GM12878 (cell line): ENCODE results near the gene ACTMAP. TPM values are rescaled to one million over a fixed set of nuclear protein-coding genes. Genes with fewer than 3 reads are reported as not detected.

Source experiments
- ATAC-seq: fragments of 200-7000 bp; cut with Tn5 transposase; 3 replicates; pipeline ENCODE4 v1.9.1; 2020; ENCODE audit warnings: mild to moderate bottlenecking, moderate library complexity
- BruUV-seq: library from RNA; stranded (reverse); fragments of 400-500 nt; replicated peaks from 2 replicates; lab custom pipeline; 2021; lab: Mats Ljungman, UMichigan
- CTCF ChIA-PET: fragments of 300-600 bp; sonication (Branson Sonifier 250); formaldehyde crosslinking; extraction: SDS; loops from one replicate; lab custom pipeline; 2021; ENCODE audit warnings: inconsistent platforms; lab: Yijun Ruan, JAX
- POLR2A ChIA-PET: fragments of 350-600 bp; formaldehyde crosslinking; extraction: SDS; loops from one replicate; lab custom pipeline; 2021; ENCODE audit warnings: inconsistent platforms; lab: Charles Lee
- RAD21 ChIA-PET: fragments of 300-600 bp; sonication (Branson Sonifier 250); formaldehyde crosslinking; loops from one replicate; lab custom pipeline; 2023; ENCODE audit warnings: antibody characterized with exemption; ENCODE audit not compliant: unreplicated experiment; lab: Charles Lee
- SMC1A ChIA-PET: fragments of 300-600 bp; sonication (Branson Sonifier 250); formaldehyde crosslinking; loops from one replicate; lab custom pipeline; 2023; ENCODE audit not compliant: unreplicated experiment, uncharacterized antibody; lab: Charles Lee
- DNase-seq: peaks from one replicate; pipeline ENCODE4 v3.0.0-alpha.2; 2011; ENCODE audit warnings: low read depth, low spot score
- FAIRE-seq: peaks from 3 replicates; lab custom pipeline; 2011; peaks lifted over from hg19 to GRCh38; lab: Jason Lieb, UNC
- H2AFZ ChIP-seq: 2 replicates; pipeline ENCODE4 v1.6.0; 2011; ENCODE audit warnings: low read depth, low read length, control low read depth; ENCODE audit not compliant: control insufficient read depth
- H3K27ac ChIP-seq: 2 replicates; pipeline ENCODE4 v1.5.1; 2011; ENCODE audit warnings: control low read depth; ENCODE audit not compliant: control insufficient read depth, insufficient read depth
- H3K27me3 ChIP-seq, 2 experiments: replicated peaks in 1 of 2; 2 replicates each; pipeline versions ENCODE4 v1.6.0 to v1.6.1; 2011; ENCODE audit warnings: low read length in 1 of 2; ENCODE audit not compliant: control insufficient read depth in 2 of 2, insufficient read depth in 2 of 2
- H3K36me3 ChIP-seq, 2 experiments: 2 replicates each; pipeline ENCODE4 v1.5.1; 2011; ENCODE audit warnings: low read length in 1 of 2; ENCODE audit not compliant: control insufficient read depth in 2 of 2, insufficient read depth in 2 of 2
- H3K4me1 ChIP-seq: 2 replicates; pipeline ENCODE4 v1.6.1; 2011; ENCODE audit warnings: mild to moderate bottlenecking, low read length, moderate library complexity, mixed read lengths; ENCODE audit not compliant: control insufficient read depth, insufficient read depth
- H3K4me2 ChIP-seq: 2 replicates; pipeline ENCODE4 v1.6.0; 2011; ENCODE audit warnings: control low read depth; ENCODE audit not compliant: control insufficient read depth, insufficient read depth
- H3K4me3 ChIP-seq: fragments of 200-600 bp; sonication (generic); 2 replicates; pipeline ENCODE4 v1.5.1; 2016
- H3K79me2 ChIP-seq: 2 replicates; pipeline ENCODE4 v1.6.0; 2011; ENCODE audit warnings: low read length; ENCODE audit not compliant: control insufficient read depth, insufficient read depth
- H3K9ac ChIP-seq: 2 replicates; pipeline ENCODE4 v1.8.0; 2011; ENCODE audit warnings: low read length, control low read depth, mixed read lengths; ENCODE audit not compliant: control insufficient read depth, insufficient read depth
- H3K9me3 ChIP-seq: replicated peaks from 3 replicates; pipeline ENCODE4 v1.5.1; 2011; ENCODE audit warnings: mild to moderate bottlenecking, low read length; ENCODE audit not compliant: control insufficient read depth, insufficient read depth
- H4K20me1 ChIP-seq: 2 replicates; pipeline ENCODE4 v1.6.0; 2011; ENCODE audit not compliant: control insufficient read depth, insufficient read depth
- BCL3 ChIP-seq: IDR thresholded peaks from 2 replicates; pipeline ENCODE4 v1.6.1; 2011; ENCODE audit warnings: borderline replicate concordance, low read depth, mild to moderate bottlenecking, moderate library complexity, low read length; ENCODE audit not compliant: insufficient read depth, poor library complexity, severe bottlenecking
- EP300 ChIP-seq, 2 experiments: fragments of 150-350 bp in 1 of 2; IDR thresholded peaks; 2 replicates each; pipeline ENCODE4 v1.6.1; 2011 to 2012; ENCODE audit warnings: low read depth in 2 of 2, low read length in 2 of 2, borderline replicate concordance in 1 of 2, improper control_type of control experiment in 1 of 2, inconsistent platforms in 1 of 2; ENCODE audit not compliant: control insufficient read depth in 1 of 2
- ESRRA ChIP-seq: IDR thresholded peaks from 2 replicates; pipeline ENCODE4 v1.6.1; 2012; ENCODE audit warnings: mild to moderate bottlenecking, low read length, improper control_type of control experiment
- KDM1A ChIP-seq: fragments of 200-600 bp; sonication (generic); IDR thresholded peaks from 2 replicates; pipeline ENCODE4 v1.6.1; 2016; ENCODE audit warnings: borderline replicate concordance
- KLF5 ChIP-seq: fragments of 450-650 bp; IDR thresholded peaks from 2 replicates; pipeline ENCODE4 v1.6.1; 2014; ENCODE audit warnings: mild to moderate bottlenecking; ENCODE audit not compliant: partially characterized antibody
- POLR2A ChIP-seq: IDR thresholded peaks from 2 replicates; pipeline ENCODE4 v1.6.1; 2011; ENCODE audit warnings: low read depth, mild to moderate bottlenecking, low read length
- POLR2AphosphoS2 ChIP-seq: IDR thresholded peaks from 2 replicates; pipeline ENCODE4 v1.6.1; 2011; ENCODE audit warnings: low read depth, mild to moderate bottlenecking, low read length, improper control_type of control experiment, moderate library complexity
- RFX5 ChIP-seq: IDR thresholded peaks from 2 replicates; pipeline ENCODE4 v1.6.1; 2011; ENCODE audit warnings: low read depth, low read length, improper control_type of control experiment
- SMAD1 ChIP-seq: fragments of 450-650 bp; IDR thresholded peaks from 2 replicates; pipeline ENCODE4 v1.6.1; 2018; ENCODE audit warnings: mild to moderate bottlenecking, low read depth; ENCODE audit not compliant: partially characterized antibody
- TARDBP ChIP-seq: IDR thresholded peaks from 2 replicates; pipeline ENCODE4 v1.6.1; 2016; ENCODE audit warnings: borderline replicate concordance
- TCF7 ChIP-seq: IDR thresholded peaks from 2 replicates; pipeline ENCODE4 v1.6.1; 2014; ENCODE audit warnings: antibody characterized with exemption, borderline replicate concordance
- WGBS: methylation state at CpG from one replicate; pipeline ENCODE4 v1.1.6; 2016; ENCODE audit warnings: low lambda C conversion rate; ENCODE audit not compliant: insufficient replicate concordance, insufficient coverage; ENCODE audit errors: missing lambda C conversion rate; 5-methylcytosine and 5-hydroxymethylcytosine counted together
- in situ Hi-C: fragments of 300-500 bp; cut with MboI; formaldehyde crosslinking; loops from 9 replicates; pipeline ENCODE4 v1.14.3; 2018; ENCODE audit warnings: mixed read lengths
- intact Hi-C: fragments of 100-400 bp; cut with micrococcal nuclease; formaldehyde crosslinking; loops from one replicate; pipeline ENCODE4 v1.14.2; 2022; ENCODE audit not compliant: unreplicated experiment
- polyA plus RNA-seq, 11 experiments: library from polyadenylated mRNA; depleted of rRNA in 4 of 11; unstranded in 6 of 11; stranded (reverse) in 5 of 11; fragments of >200 nt; fragmentation: Nextera tagmentation in 4 of 11; fragmentation: Illumina TruSeq in 1 of 11; extraction: Ambion mirVana in 4 of 11; extraction: Trizol in 1 of 11; gene quantifications; 1 replicate in 1 of 11; 2 replicates in 10 of 11; pipeline versions ENCODE4 v1.2.1 to v1.2.3, GENCODE V29; 2011 to 2016; ENCODE audit warnings: inconsistent platforms in 2 of 11, missing spikeins in 2 of 11, low read depth in 1 of 11
- total RNA-seq, 4 experiments: library from RNA; depleted of rRNA in 3 of 4; stranded (reverse); fragments of >200 nt in 3 of 4; fragmentation: Illumina TruSeq in 1 of 4; extraction: Trizol in 1 of 4; gene quantifications; 2 replicates each; pipeline versions ENCODE4 v1.2.1 to v1.2.3, GENCODE V29; 2013 to 2021
- TF ChIP-seq, protein P1 (sequence below), 3 experiments: IDR thresholded peaks in 2 of 3; conservative IDR thresholded peaks in 1 of 3; 2 replicates each; pipeline ENCODE4 v1.5.1; 2011; ENCODE audit warnings: low read depth in 3 of 3, low read length in 3 of 3, mild to moderate bottlenecking in 3 of 3, control low read depth in 2 of 3, moderate library complexity in 2 of 3, inconsistent platforms in 1 of 3, mixed read lengths in 1 of 3; ENCODE audit not compliant: control insufficient read depth in 2 of 3, insufficient read depth in 1 of 3; ENCODE audit errors: extremely low read depth in 1 of 3

Gene ACTMAP
- total and polyA plus RNA-seq, 10 of the 15 experiments (the other 5 are each of a cell fraction or from before 2014, with no cell fraction given), result 3.0 to 26.2 (median 11.1) TPM

DNA sequence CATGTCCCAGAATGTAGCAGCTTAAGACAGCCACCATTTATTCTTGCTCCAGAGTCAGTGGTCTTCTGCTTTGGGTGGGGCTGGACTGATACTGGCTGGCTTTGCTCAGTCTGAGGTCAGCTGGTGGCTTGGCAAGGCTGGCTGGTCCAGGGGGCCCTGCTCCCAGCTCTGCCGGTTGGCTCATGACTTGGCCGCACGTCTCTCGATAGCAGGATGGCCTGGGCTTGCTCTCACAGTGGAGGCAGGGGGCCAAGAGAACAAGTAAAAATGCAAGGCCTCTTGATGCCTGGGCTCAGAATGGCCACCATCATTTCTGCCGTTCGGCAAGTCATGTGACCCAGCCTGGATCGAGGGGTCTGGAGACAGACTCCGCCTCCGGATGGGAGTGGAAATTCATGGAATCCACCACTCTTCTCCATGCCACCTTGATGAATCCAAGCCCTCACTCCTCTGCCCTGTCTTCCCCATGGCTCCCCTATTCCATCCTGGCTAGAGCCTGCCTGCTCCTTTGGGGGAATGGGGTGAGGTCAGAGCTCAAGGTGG is 13.1 kb downstream of the ACTMAP start:
- Histone ChIP-seq H3K9ac (no peak overlapping the region), H3K27ac (no peak overlapping the region), H3K4me1 (no peaks in the 10 kb centered on the region), H3K9me3 (no peaks in the 10 kb centered on the region), H3K27me3 (no peaks in the 10 kb centered on the region), H4K20me1 (no peaks in the 10 kb centered on the region), H3K36me3 (peaks cover 0 to 1% of the 10 kb centered on the region in 2 experiments; a peak in 3 of 4 replicates), H3K4me2 (no peak overlapping the region), H3K79me2 (no peaks in the 10 kb centered on the region), H3K4me3 (no peak overlapping the region), H2AFZ (no peak overlapping the region)
- WGBS, result 95% methylated on average over 9 of the region's 9 CpGs
- ChIA-PET RAD21 (no interaction called here), SMC1A (no interaction called here), POLR2A (no interaction called here), CTCF (no interaction called here)
- in situ Hi-C loops, result no loop called here
- no TSS peak for BruUV-seq
- no peak for ATAC-seq
- no peak for DNase-seq
- intact Hi-C loops, result no loop called here
- FAIRE-seq, result no peak
- TF ChIP-seq POLR2A (0 out of 2 replicates have a peak, but pooled peaks have one; percentile 16), KDM1A (no peak), EP300 (IDR thresholded peaks at IDR 0.05; ENCODE audit: borderline replicate concordance in 1 of 2, control insufficient read depth in 1 of 2, low read depth in 2 of 2, low read length in 2 of 2) (no peak), POLR2AphosphoS2 (no peak), ESRRA (no peak), SMAD1 (no peak)
- TF ChIP-seq, all 136 proteins: peak for 1

DNA sequence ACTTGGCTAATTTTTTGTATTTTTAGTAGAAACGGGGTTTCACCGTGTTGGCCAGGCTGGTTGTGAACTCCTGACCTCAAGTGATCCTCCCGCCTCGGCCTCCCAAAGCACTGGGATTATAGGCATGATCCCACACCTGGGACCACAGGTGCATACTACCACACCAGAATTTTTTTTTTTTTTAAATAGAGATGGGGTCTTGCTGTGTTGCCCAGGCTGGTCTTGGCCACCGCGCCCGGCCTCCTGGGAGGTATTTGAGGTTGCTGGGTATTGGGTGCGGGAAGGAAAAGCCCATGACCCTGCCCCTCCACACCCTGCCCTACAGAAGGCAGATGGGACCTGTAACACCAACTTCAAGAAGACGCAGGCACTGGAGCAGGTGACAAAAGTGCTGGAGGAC is 13.6 kb downstream of the ACTMAP start:
- ChIA-PET CTCF (no interaction called here), RAD21 (no interaction called here), SMC1A (no interaction called here), POLR2A (no interaction called here)
- Histone ChIP-seq H3K27ac (no peak overlapping the region), H3K27me3 (no peaks in the 10 kb centered on the region), H3K79me2 (no peaks in the 10 kb centered on the region), H3K4me3 (no peak overlapping the region), H3K4me1 (no peaks in the 10 kb centered on the region), H3K9ac (no peak overlapping the region), H2AFZ (no peak overlapping the region), H3K36me3 (peaks cover 0 to 1% of the 10 kb centered on the region in 2 experiments; a peak in 3 of 4 replicates), H3K9me3 (no peaks in the 10 kb centered on the region), H4K20me1 (no peaks in the 10 kb centered on the region), H3K4me2 (no peak overlapping the region)
- intact Hi-C loops, result no loop called here
- no peak for ATAC-seq
- FAIRE-seq, result no peak
- no peak for DNase-seq
- WGBS, result 84% methylated on average over 9 of the region's 9 CpGs
- no TSS peak for BruUV-seq
- in situ Hi-C loops, result no loop called here
- TF ChIP-seq BCL3, result no peak
- TF ChIP-seq TCF7, result no peak
- TF ChIP-seq KLF5, result no peak
- TF ChIP-seq, protein P1, sequence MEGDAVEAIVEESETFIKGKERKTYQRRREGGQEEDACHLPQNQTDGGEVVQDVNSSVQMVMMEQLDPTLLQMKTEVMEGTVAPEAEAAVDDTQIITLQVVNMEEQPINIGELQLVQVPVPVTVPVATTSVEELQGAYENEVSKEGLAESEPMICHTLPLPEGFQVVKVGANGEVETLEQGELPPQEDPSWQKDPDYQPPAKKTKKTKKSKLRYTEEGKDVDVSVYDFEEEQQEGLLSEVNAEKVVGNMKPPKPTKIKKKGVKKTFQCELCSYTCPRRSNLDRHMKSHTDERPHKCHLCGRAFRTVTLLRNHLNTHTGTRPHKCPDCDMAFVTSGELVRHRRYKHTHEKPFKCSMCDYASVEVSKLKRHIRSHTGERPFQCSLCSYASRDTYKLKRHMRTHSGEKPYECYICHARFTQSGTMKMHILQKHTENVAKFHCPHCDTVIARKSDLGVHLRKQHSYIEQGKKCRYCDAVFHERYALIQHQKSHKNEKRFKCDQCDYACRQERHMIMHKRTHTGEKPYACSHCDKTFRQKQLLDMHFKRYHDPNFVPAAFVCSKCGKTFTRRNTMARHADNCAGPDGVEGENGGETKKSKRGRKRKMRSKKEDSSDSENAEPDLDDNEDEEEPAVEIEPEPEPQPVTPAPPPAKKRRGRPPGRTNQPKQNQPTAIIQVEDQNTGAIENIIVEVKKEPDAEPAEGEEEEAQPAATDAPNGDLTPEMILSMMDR (IDR thresholded peaks at IDR 0.05 in 2 of 3, conservative IDR thresholded peaks at IDR 0.05 in 1 of 3; ENCODE audit: control insufficient read depth in 2 of 3, extremely low read depth in 1 of 3, insufficient read depth in 1 of 3, low read depth in 3 of 3, low read length in 3 of 3), result no peak
- TF ChIP-seq TARDBP, result no peak
- no peak for TF ChIP-seq RFX5
